ENCODE data around the gene NXPE2. TPM values are rescaled to one million over a fixed set of nuclear protein-coding genes. Genes with fewer than 3 reads are reported as not detected.
"Not testable (repeated sequence)": the region's sequence is repeated elsewhere in the genome, so short reads cannot be mapped to it uniquely, and the experiment has no call there.

NXPE2 gene
- total RNA-seq, result not detected

- CTCF ChIA-PET, result no interaction called here
- POLR2A ChIA-PET, result no interaction called here
These were observed at the start of gene NXPE2 for GRCh38 chr11:114678125-114679036. Gene NXPE2 (plus strand): TSS chr11:114678527. CDS start chr11:114678576, 49 bp downstream.

DNA sequence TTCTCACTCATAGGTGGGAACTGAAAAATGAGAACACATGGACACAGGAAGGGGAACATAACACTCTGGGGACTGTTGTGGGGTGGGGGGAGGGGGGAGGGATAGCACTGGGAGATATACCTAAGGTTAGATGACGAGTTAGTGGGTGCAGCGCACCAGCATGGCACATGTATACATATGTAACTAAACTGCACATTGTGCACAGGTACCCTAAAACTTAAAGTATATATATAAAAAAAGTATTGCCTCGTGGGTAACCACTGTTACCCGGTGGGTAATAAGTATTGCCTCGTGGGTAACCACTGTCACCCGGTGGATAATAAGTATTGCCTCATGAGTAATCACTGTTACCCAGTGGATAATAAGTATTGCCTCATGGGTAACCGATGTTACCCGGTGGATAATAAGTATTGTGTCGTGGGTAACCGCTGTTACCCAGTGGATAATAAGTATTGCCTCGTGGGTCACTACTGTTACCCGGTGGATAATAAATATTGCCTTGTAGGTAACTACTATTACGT, 46.8 kb upstream of the NXPE2 start:
- CTCF ChIA-PET, POLR2A ChIA-PET: not testable (repeated sequence)

- POLR2A ChIA-PET, CTCF ChIA-PET: not testable (repeated sequence)
These were observed 38.9 kb upstream of the NXPE2 start for GRCh38 chr11:114639440-114639839.

- CTCF ChIA-PET, result no interaction called here
- POLR2A ChIA-PET, result no interaction called here
These were observed 27.7 kb upstream of the NXPE2 start for GRCh38 chr11:114650661-114651060.

- POLR2A ChIA-PET, result no interaction called here
- CTCF ChIA-PET, result no interaction called here
These were observed 27.1 kb upstream of the NXPE2 start for GRCh38 chr11:114651145-114651718.

DNA sequence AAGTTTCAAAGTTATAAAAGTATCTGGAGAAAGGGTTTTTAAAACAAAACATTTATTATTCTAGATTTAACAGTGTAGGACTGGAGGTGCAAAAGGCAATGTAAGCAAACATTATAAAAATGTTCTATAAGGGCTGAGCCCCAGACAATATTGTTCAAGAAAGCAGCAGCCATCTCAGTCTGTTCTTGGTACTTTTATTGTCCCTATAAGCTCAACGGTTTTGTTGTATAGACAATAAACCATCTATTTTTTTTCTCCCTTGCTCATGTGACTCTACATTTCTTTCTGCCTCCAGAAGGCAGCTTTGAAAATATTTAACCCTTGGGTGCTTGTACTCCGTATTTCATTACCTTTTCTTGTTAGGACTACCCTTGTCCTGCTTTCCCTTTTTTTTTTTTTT, 25.2 kb upstream of the NXPE2 start:
- ChIA-PET POLR2A (no interaction called here), CTCF (no interaction called here)

DNA sequence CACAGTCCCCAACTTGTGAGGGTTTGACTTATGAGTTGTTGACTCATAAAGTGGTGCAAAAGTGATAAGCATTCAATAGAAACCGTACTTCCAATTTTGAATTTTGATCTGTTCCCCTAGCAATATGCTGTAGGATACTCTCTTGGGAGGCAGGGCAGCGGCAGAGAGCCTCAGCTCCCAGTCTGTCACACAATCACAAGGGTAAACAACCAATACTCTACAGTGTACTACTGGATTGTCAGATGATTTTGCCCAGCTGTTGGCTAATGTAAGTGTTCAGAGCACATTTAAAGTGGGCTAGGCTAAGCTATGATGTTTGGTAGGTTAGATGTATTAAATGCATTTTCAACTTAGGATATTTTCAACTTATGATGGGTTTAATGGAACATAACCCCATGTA, 13.7 kb upstream of the NXPE2 start:
- ChIA-PET POLR2A (no interaction called here), CTCF (no interaction called here)

- ChIA-PET POLR2A (no interaction called here), CTCF (no interaction called here)
These were observed 11.6 kb upstream of the NXPE2 start for GRCh38 chr11:114666760-114667159.

- POLR2A ChIA-PET, result no interaction called here
- CTCF ChIA-PET, result no interaction called here
These were observed 10.2 kb upstream of the NXPE2 start for GRCh38 chr11:114668109-114668508.

DNA sequence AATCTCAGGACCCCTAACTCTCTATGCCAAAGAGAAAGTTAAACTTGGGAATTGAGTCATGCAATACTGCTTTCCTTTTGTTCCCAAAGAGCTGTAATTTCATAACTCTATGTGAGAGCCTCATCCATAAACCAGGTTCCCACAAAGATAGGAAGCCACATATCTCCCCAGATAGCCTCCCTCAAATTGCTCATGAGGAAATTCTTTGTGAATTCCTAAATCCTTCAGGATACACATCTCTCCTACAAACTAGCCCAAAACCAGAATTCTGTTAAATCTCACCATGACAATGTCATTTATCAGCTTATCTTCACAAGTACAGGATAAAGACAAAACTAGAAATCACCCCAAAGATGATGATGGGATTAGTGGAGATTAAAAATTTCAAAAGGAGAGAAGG, 4.7 kb upstream of the NXPE2 start:
- POLR2A ChIA-PET, result interaction anchor here (0.7 kb wide), 1 partner anchor 180 kb away, joined by 3 read pairs; no protein-coding TSS in a partner anchor
- CTCF ChIA-PET, result no interaction called here

DNA sequence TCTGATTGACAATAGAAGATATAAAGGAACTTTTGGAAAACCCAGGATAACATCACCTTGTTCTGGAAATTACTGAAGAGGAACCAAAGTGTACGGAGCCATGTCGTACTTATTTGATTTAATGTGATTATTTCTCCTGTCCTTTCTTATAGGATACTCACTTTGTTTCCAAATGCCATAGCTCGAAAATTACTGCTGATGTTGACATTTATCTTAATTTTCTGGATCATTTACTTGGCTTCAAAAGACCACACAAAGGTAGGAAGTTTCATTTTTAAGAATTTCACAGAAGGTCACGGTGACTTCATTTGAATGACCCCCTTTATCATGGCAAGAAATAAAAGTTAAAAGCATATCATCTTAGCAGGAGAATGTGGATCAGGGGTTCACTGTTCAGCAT, 1.2 kb downstream of the NXPE2 start:
- POLR2A ChIA-PET, result no interaction called here
- CTCF ChIA-PET, result no interaction called here

GRCh38 chr11:114683007-114683406, 4.7 kb downstream of the NXPE2 start:
- CTCF ChIA-PET, result no interaction called here
- POLR2A ChIA-PET, result no interaction called here

DNA sequence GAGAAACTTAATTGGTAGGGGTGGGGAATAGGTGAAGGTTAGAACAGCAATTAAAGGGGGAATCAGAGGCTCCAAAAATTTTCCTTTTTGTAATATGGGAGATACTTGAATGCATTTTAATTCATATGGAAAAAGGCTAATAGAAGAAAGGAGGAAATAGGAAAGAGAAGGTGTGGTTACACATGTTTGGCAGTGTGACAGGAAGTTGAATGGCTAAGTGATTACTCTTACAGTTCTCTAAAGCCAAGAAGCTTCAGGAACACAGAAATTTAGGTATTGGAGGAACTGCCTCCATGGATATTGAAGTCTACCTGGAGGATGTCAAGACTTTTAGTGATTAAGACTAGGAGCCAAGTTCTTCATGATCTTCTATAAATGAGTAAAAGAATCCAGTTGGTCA, 6.3 kb downstream of the NXPE2 start:
- POLR2A ChIA-PET, result no interaction called here
- CTCF ChIA-PET, result no interaction called here

DNA sequence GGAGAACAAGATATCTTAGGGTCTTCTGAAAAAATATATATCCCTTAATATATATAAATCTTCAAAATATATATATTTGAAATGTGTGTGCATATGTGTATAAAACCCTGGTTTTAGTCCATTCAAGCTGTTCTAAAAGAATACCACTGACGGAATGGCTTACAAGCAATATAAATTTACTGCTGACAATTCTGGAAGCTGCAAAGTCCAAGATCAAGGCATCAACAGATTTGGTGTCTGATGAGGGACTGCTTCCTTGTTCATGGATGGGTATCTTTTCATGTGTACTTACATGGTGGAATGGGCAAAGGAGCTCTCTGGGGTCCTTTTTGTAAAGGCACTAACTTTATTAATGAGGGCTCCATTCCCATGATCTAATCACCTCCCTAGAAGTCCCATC, 6.8 kb downstream of the NXPE2 start:
- ChIA-PET POLR2A (no interaction called here), CTCF (no interaction called here)

DNA sequence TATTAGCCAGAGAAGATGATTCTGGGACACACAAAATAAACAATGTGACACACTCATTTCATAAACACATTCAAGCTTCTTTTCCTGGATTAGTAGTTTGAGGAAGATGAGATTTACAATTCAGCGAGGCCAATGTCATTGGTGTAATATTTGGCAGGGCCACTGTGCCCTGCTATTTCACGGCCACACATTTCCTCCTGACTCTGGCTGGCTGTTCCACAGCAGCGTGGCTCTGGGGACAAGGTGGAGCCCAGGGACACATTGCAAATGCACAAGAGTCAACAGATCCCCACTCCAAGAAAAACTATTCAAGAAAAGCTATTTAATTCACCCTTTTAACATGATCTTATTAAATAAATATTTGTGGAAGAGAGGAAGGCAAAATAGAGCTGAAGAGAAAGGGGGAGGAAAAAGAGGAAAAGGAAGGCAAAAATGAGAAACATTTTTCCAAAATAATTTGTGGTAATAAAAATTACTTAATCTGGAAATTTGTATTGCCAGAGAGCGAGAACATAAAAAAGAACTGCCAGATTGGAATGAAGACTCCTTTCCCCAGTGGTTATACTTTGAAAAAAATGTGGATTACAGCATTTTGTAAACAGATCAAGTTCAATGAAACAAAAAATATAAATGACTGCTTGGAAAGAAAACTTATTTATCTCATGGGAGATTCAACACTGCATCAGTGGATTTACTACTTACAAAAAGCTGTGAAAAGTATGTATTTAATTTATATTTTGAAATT, 27.1 kb downstream of the NXPE2 start:
- ChIA-PET POLR2A (no interaction called here), CTCF (no interaction called here)

GRCh38 chr11:114709960-114710359, 31.6 kb downstream of the NXPE2 start:
- CTCF ChIA-PET, result no interaction called here
- POLR2A ChIA-PET, result no interaction called here

GRCh38 chr11:114713756-114714155, 35.4 kb downstream of the NXPE2 start:
- POLR2A ChIA-PET, result no interaction called here
- CTCF ChIA-PET, result no interaction called here

GRCh38 chr11:114719562-114719961, 41.2 kb downstream of the NXPE2 start:
- POLR2A ChIA-PET, result no interaction called here

GRCh38 chr11:114724916-114725524, 46.7 kb downstream of the NXPE2 start:
- POLR2A ChIA-PET, result no interaction called here
- CTCF ChIA-PET, result no interaction called here

More at GRCh38 chr11:114719562-114719961, 41.2 kb downstream of the NXPE2 start:
- CTCF ChIA-PET, result no interaction called here

DNA sequence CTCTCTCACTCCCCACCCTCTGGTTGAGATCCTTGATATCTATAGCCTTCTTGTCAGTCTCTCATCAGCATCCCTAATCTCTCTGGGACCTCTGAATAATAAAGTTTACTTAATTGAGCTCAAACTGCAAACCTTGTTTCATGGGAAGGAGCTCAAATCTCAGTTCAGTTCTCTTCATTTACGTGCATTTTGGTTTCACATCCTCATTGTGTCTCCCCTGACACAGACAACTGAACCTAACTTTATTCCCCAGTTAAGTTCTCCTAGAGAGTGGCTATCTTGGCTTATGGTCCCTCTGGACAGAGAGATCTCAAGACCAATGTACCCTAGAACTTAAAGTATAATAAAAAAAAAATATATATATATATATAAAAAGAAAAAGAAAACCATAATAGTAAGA, 47.3 kb downstream of the NXPE2 start:
- ChIA-PET CTCF (no interaction called here), POLR2A (no interaction called here)

GRCh38 chr11:114736806-114737205, 58.5 kb downstream of the NXPE2 start:
- ChIA-PET CTCF (no interaction called here), POLR2A (no interaction called here)
